HK-2 (cell line): ENCODE data around the gene TRDN.
"Not testable (repeated sequence)": the region's sequence is repeated elsewhere in the genome, so short reads cannot be mapped to it uniquely, and the experiment has no call there.

Source experiments
- DNase-seq: peaks from one replicate; pipeline ENCODE4 v3.0.0-alpha.2; 2018; ENCODE audit not compliant: unreplicated experiment

Gene TRDN

DNA sequence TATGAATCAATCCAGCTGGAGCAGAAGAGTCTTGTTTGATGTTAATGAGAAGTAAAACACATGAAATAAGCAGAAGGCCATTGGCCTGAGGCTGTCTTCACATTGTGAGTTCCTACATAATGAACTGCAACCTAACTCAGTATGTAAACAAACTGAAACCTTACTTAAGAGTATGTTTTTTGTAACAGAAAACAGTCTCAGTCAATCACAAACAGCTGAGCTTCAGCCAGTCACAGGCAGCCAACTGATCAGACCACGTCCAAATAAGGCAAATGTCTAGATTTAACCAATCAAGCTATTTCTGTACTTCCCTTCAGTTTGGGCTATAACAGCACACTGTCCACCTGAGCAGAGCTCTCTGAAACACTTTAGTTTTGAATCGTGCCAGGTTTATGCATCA is 234.7 kb downstream of the TRDN start:
- DNase-seq: no peak

DNA sequence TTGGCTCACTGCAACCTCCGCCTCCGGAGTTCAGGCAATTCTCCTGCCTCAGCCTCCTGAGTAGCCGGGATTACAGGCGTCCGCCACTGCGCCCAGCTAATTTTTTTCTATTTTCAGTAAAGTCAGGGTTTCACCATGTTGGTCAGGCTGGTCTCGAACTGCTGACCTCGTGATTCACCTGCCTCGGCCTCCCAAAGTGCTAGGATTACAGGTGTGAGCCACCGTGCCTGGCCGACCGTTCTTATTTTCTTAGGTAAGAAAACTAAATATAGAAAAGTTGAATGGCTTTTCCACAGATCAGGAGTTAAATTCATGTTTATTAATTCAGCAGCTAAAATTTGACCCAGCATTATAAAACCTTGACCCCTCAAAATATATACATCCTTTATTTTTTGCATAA is 238.7 kb downstream of the TRDN start:
- no peak for DNase-seq

DNA sequence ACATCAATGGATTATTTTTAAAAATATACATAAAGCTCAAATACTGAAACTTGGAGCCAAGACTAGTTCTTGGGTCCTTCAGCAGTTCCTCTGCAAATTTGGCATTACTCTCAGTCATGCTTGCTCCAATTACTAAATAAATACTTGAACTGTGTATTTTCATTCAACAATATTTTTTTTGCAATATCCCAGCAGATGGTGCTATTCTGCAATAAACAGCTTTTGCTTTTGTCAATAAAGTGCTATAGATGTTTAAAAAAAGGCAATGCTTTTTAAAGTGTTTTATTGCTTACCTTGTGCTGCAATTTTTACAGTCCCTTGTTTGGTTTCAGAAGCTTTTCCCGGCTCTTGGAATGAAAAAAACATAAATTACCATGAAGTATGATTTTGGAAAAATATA is 243.4 kb downstream of the TRDN start:
- no peak for DNase-seq

DNA sequence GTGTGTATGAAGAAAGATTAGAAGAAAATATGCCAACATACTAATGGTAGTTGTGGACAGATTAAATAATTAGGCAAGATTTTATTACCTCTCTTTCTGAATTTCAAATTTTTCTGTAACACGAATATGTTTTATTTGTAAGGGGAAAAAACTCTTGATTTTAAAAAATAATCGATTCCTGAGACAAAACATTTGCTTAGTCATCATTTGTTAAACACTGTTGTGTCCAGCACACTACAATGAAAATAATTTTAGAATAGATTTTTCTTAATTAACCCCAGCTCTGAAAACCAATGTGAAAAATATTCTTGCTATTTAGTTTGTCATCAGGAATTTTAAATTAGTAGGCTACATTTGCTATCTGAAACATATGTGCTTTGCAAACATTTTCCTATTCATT is 253.0 kb downstream of the TRDN start:
- DNase-seq: no peak

DNA sequence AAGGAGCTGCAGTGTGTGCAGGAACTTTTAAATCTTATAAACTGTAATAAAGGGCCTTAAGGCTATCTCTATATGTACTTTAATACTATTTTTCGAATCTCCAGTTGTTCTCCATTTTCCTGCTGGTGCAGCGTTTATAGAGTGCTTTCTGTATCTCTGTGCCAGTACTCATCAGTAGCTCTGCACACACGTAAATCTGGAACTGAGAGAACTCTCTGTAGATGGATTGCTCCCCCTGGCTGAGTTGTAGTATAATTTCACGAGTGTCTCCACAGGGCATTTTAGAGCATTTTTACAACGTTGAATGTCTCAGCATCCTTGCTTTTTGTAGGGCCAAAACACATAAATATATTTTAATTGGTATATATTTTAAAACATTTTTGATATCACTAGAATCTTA is 256.5 kb downstream of the TRDN start:
- DNase-seq: no peak

DNA sequence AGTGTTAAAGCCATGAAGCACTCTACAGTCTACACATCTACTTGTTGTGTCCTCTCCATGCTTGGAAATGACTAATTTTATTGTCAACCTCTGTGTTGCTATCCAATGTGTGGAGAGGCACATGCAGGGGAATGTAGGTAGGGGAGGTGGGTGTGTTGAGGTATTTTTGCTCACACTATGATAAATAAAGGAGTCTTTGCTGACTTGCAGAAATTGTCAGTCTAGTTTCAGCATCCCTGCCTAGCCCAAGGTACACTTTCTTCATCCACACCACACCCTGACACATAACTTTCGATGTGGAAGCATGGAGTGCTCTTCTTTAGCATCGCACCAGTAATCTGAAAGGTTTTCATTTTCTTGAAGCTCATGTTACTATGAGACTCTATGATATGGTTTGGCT is 264.0 kb downstream of the TRDN start:
- no peak for DNase-seq

DNA sequence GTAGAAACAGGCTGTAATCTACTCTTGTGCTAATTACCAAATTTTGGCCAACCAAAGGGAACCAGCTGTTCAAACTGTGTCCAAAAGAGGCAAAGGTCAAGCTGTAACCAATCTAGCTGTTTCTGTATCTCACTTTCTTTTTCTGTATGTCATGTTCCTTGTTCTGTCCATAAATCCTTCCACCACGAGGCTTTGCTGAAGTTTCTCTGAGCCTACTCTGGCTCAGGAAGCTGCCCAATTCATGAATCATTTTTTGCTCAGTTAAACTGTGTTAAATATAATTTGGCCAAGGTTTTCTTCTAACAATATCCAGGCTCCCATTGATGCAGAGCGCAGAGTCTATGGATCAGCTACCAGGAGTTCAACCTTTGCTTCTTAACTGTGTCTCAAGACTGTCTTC is 272.8 kb downstream of the TRDN start:
- DNase-seq: no peak

DNA sequence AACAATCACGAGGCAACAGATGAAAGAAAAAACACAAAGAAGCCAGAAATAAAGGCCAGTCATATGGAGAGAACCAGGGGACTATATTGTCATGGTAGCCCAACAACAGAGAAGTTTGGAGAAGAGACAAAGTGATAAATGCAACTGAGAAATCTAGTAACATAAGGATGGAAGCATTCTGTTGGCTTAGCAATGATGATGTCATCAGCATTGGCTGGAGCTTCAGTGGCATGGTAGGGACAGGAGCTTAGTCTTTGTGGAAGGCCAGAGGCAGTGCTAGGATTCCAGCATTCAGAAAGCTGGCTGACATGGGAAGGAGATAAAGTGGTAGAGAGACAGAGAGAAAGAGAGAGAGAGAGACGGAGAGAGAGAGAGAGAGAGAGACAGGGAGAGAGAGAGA is 276.4 kb downstream of the TRDN start:
- DNase-seq: no peak

DNA sequence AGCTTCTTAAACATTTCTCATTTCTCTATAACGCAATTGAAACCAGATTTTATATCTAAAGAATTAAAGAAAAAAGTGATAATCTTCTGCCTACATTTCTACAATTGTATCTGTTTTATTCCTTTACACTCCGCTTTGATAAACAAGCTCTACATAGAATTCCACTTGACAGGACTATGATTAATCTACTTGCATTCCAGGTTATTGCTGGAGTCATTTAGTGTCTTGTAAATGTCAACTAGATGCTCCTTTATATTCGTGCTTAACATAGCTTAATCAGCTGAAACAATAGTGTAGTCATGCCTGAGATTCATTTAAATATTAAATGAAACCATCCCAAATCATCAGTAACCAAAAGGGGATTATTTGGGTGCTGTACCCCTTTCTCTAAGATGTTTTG is 284.0 kb downstream of the TRDN start:
- DNase-seq: no peak

DNA sequence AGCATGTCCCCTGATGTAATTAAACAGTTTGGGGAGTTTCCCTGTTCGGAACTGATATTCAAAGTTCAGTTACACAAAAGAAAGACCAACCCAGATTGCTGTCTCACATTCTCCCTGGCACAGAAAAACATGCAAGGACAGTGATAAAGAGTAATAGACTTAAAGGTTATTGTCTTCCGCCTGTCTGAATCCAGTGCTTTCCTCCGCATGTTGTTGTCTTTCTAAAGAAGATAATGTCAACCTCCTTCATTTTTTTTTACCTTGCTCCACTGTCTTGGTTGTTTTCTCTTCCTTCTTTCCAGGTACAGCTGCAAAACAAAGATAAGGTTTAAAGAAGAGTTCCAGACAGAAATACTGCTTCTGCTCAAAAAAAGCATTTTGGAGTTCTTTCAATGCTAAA is 284.5 kb downstream of the TRDN start:
- DNase-seq: no peak

DNA sequence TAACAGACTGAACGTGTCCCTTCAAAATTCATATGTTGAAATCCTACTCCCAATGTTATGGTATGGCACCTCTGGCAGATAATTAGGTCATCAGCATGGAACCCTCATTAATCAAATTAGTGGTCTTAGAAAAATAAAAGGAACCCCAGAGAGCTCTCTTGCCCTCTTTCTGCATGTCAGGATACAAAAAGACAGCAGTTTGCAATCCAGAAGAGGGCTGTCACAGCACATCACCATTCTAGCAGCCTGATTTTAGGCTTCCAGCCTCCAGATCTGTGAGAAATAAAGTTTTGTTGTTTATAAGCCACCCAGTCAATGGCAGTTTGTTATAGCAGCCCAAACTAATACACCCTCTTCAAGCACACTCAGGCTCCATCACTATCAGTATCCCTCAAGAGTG is 292.9 kb downstream of the TRDN start:
- DNase-seq: no peak

DNA sequence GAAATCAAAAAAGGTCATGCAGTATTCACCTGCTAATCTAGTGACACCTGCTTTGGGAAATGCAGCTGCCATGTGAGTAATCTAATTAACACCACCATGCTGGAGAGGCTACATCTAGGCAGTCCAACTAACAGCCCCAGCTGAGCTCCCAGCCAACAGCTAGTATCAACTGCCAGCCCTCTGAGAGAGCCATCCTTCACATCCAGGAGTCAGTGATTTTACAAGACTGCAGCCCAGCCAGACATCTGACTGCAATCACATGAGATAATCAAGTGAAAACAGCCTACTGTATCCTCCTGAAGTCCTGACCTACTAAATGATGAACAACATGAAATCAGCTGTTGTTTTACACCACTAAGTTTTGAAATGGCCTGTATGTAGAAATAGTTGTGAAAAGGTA is 298.4 kb downstream of the TRDN start:
- no peak for DNase-seq

DNA sequence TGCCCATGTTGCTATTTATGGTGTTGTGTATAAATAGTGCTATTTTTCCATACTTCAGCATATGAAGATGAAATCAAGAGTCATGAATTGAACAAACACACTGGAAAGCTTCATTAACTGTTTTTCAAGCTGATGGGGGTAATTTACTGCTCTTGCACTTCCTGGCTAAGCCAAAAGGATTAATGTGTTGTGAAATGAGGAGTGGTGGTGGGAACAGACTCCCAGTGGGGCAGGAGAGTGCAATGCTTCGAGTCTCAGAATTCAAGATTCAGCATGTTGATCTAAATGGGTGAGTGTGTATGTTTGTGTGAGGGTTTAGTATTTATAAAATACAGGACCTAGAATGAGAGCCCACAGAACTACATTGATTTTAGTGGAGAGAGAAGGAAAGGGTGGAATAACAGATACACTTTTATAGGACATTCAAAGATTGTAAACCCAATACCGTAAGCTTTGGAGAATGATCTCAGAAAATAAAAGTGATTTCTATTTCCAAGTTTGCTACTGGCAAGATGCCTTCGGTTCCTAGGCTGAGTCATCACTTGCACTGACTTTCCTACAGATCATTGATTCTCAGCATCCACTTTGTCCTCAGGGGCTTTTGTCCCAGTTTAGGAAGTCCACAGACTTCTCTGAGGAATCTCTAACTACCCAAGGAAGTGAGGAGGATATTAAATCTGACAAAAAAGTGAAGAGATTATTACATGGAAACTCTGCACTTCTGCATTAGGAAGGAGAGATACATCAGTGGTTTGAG is 303.6 kb downstream of the TRDN start:
- DNase-seq: no peak

DNA sequence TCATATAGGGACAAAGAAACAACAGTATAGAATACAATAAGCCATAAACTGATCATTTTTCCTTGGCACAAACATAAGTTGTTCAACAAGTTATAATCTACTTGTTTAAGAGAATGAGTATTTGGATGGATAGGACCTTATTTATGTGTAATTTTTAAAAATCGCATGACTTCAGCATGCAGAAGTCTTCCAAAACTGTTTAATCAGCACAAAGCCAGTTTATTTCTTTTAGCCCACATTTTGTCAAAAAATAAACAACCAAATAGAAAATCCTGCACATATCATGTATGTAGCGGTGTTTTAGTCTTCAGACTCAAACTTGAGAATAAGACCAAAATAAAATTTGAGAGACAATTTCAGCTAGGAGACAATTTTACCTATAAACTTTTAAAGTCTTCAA is 304.7 kb downstream of the TRDN start:
- DNase-seq: no peak

DNA sequence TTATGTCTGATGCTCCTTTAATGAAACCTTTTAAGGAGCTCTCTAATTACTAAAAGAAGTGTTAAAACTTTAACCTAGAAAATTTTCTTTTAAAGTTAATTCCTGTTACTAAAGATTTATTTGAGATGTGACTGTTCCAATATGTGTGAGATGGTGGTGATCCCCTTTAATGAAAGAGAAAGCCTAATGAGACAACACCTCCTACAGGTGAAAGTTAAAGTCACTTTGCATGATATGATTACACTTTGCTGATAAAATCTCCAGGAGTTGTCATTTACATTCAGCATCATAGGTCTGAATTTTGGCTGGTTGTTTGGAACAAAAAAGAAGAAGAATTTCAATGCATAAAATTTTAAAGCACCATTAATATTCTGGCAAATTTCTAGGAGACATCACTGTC is 307.4 kb downstream of the TRDN start:
- DNase-seq: no peak

DNA sequence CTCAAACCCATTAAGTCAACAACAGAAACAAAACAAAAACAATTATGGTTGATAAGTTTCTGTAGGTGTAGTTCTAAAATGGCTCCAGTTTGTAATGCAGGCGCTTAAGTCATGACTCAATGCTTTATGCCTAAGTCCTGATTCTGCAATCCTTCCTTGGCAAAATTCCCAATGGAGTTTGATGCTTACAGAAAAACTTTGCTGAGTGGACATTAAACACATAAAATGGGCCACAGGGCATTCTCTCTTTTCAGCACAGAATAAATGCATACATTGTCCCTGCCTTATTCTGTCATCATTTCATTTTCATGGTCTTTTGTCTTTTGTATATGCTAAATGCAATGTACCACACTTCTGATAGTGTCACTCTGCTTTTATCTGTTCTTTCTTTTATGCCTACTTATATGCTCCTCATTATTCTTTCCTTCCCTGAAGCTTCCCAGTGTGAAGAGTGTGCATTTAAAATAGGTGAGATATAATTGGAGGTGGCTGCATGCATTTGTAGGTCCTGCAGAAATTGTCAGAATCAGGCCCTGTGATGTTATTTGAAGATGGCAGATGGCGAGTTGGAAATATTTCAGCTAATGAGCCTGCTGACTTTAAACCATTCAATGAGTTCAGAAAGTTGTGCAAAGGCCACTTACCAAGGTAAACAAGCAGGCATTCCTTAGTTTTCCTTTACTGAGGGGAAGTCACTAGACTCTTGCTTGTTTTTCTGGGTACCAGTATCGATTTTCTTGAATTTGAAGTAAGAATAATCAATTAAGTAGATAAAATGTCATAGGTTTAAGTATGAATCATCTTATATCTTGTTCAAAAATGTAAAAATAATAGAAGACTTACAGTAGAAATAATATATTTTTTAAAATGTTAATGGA is 313.1 kb downstream of the TRDN start:
- no peak for DNase-seq

DNA sequence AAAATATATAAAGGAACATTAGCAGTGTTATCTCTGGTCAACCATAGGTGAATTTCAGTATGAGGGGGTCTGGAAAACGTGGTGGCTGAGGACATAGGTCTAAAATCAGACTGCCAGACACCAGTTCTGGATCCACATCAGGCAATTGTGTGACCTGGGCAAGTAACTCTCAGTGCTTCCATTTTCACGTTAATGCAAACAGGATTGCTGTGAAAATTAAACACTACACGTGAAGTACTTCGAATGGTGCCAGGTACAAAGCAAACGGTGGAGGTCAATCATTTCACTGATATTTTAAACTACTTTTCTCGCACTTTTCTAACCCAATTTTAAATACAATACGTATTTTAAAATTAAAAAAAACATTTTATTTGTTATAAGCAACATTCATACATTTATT is 315.7 kb downstream of the TRDN start:
- DNase-seq: no peak

DNA sequence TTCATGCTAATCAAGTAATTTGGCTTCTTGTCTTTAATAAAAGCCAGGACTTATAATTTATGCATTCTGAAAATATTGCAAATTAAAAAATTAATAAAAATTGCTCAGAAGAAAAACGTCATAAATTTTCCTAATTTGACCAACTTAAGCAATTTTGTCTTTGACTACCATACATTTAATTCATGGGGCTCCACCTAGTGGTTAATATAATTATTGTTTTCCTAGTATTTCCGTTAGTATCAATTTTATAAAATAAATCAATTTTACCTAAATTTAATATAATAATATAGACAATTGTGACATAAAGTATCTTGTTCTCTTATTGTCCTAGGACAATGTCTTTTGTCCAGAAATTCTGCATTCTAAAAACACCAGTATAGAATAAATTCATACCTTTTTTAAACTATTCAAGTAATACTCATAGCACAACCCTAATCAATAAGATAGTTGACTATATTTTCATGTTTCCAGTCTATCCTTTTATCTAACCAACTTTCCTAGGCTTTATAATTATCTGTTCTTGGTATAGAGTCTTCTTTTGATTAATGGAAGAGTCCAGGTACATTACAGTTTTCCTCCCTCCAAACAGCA is 319.9 kb downstream of the TRDN start:
- DNase-seq: no peak

DNA sequence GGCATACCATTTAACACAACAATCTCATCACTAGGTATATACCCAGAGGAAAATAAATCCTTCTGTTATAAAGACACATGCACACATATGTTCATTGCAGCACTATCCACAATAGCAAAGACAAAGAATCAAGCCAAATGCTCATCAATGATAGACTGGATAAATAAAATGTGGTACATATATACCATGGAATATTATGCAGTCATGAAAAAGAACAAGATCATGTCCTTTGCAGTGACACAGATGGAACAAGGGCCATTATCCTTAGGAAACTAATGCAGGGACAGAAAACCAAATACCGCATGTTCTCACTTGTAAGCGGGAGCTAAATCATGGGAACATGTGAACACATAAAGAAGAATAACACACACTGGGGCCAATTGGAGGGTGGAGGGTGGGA is 322.3 kb downstream of the TRDN start:
- not testable (repeated sequence) for DNase-seq

DNA sequence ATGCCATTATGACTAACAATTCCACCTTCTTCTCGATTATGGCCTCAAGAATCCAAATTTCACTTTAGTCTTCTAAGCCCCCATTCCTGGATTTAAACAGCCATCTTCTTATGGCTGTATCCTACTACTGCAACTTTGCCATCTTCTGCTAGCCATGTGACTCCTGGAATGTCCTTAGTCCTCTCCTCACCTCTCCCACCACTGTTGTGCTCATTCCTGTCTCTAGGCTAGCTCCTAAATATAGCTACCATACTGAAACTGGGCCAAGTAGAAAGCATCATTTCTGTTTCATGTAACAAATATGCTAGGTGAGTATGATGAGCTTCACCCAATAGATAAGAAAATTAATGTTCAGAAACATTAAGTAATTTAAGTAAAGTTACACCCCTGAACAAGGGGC is 327.6 kb downstream of the TRDN start:
- DNase-seq: no peak

DNA sequence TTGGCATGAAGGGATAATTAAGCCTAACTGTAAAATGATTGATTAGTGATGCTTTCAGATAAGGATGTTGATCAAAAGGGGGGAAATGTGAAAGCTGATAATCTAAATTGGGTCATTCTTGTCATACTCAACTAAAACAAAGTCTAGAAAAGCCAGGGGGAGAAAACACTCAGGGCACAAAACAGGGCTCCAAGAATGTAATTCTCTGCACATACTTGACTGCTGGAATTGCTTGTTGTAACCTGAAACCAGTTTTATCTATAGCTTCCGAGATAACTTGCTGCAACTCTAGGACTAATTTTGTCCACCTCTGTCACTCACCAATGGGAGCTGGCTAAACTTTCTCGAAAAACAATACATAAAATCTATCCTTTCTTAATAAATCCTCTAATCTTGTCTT is 330.4 kb downstream of the TRDN start:
- DNase-seq: no peak

DNA sequence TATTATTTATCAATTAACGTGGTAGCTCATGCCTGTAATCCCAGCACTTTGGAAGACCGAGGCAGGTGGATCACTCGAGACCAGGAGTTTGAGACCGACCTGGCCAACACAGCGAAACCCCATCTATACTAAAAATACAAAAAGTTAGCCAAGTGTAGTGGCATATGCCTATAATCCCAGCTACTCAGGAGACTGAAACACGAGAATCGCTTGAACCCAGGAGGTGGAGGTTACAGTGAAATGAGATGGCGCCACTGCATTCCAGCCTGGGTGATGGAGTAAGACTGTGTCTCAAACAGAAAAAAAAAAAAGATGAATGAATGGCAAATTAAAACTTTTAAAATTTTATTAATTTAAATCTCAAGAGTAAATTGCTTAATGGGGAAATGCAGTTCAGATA is 341.1 kb downstream of the TRDN start:
- DNase-seq: no peak

DNA sequence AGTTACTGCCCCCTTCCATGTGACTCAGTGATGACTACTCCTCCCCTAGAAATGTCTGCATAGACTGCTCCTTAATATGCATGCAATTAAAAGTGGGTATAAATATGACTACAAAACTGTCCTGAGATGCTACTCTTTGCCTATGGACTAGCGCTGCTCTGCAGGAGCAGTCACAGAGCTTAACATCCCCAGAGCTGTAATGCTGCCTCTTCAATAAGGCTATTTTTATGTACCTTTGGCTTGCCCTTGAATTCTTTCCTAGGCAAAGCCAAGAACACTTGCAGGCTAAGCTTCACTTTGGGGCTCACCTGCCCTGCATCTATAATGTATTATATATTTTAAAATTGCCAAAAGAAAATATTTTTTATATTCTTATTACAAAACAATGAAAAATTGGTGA is 341.6 kb downstream of the TRDN start:
- DNase-seq: no peak
